NCI-H1092 (cell line): ENCODE data around the gene PAFAH1B2.

Source experiments
- DNase-seq: peaks from one replicate; lab custom pipeline; 2025; lab: John Stamatoyannopoulos, UW

Gene PAFAH1B2

GRCh38 chr11:117220999-117221774 lies 77.1 kb downstream of the PAFAH1B2 start:
- peak; percentile 60 for DNase-seq

- DNase-seq, result peak; percentile 91
These were observed 77.9 kb downstream of the PAFAH1B2 start for GRCh38 chr11:117221775-117222517.

GRCh38 chr11:117222991-117223740 lies 79.1 kb downstream of the PAFAH1B2 start:
- DNase-seq, result no peak

- DNase-seq, result no peak
These were observed 79.9 kb downstream of the PAFAH1B2 start for GRCh38 chr11:117223741-117224689.

GRCh38 chr11:117225553-117226170 lies 81.6 kb downstream of the PAFAH1B2 start:
- no peak for DNase-seq
